Astrocyte (in vitro differentiated cells and primary cell): ENCODE results near the gene KIAA1328. TPM values are rescaled to one million over a fixed set of nuclear protein-coding genes. Genes with fewer than 3 reads are reported as not detected.
"Not testable (repeated sequence)": the region's sequence is repeated elsewhere in the genome, so short reads cannot be mapped to it uniquely, and the experiment has no call there.

ENCODE experiments used
- DNase-seq: peaks from one replicate; pipeline ENCODE4 v3.0.0-alpha.2; 2010; ENCODE audit warnings: low read depth
- FAIRE-seq: peaks from 2 replicates; lab custom pipeline; 2011; peaks lifted over from hg19 to GRCh38; lab: Jason Lieb, UNC
- H2AFZ ChIP-seq: 2 replicates; pipeline ENCODE4 v1.6.0; 2012; ENCODE audit warnings: low read depth, low read length, inconsistent platforms
- H3K27ac ChIP-seq: 2 replicates; pipeline ENCODE4 v1.5.1; 2011; ENCODE audit warnings: low read depth, low read length, inconsistent platforms
- H3K27me3 ChIP-seq: 2 replicates; pipeline ENCODE4 v1.6.0; 2011; ENCODE audit warnings: low read length, inconsistent platforms; ENCODE audit not compliant: insufficient read depth
- H3K36me3 ChIP-seq: 2 replicates; pipeline ENCODE4 v1.5.1; 2011; ENCODE audit warnings: low read length, inconsistent platforms; ENCODE audit not compliant: insufficient read depth
- H3K4me1 ChIP-seq: 2 replicates; pipeline ENCODE4 v1.5.1; 2011; ENCODE audit warnings: low read length, inconsistent platforms; ENCODE audit not compliant: insufficient read depth
- H3K4me2 ChIP-seq: 2 replicates; pipeline ENCODE4 v1.6.0; 2012; ENCODE audit warnings: low read length, inconsistent platforms
- H3K4me3 ChIP-seq: 2 replicates; pipeline ENCODE4 v1.5.1; 2011; ENCODE audit warnings: low read depth, mild to moderate bottlenecking, low read length, inconsistent platforms; ENCODE audit not compliant: insufficient read depth
- H3K79me2 ChIP-seq: 2 replicates; pipeline ENCODE4 v1.6.0; 2012; ENCODE audit warnings: mild to moderate bottlenecking, low read length, inconsistent platforms; ENCODE audit not compliant: insufficient read depth
- H3K9ac ChIP-seq: 2 replicates; pipeline ENCODE4 v1.6.0; 2012; ENCODE audit warnings: mild to moderate bottlenecking, low read length, inconsistent platforms
- H3K9me3 ChIP-seq: 2 replicates; pipeline ENCODE4 v1.5.1; 2012; ENCODE audit warnings: low read depth, mild to moderate bottlenecking, low read length, inconsistent platforms; ENCODE audit not compliant: insufficient read depth
- H4K20me1 ChIP-seq: 2 replicates; pipeline ENCODE4 v1.6.0; 2012; ENCODE audit warnings: low read length, inconsistent platforms; ENCODE audit not compliant: insufficient read depth
- H3K27ac Mint-ChIP-seq: one replicate; pipeline ENCODE4 v1.8.0; 2021; ENCODE audit warnings: mild to moderate bottlenecking, mixed read lengths; ENCODE audit not compliant: unreplicated experiment
- H3K27me3 Mint-ChIP-seq: one replicate; pipeline ENCODE4 v1.8.0; 2021; ENCODE audit warnings: low read depth, mixed read lengths; ENCODE audit not compliant: unreplicated experiment
- H3K36me3 Mint-ChIP-seq: one replicate; pipeline ENCODE4 v1.8.0; 2021; ENCODE audit warnings: low read depth, mixed read lengths; ENCODE audit not compliant: unreplicated experiment
- H3K4me1 Mint-ChIP-seq: one replicate; pipeline ENCODE4 v1.8.0; 2021; ENCODE audit warnings: low read depth, mixed read lengths; ENCODE audit not compliant: unreplicated experiment
- H3K4me3 Mint-ChIP-seq: one replicate; pipeline ENCODE4 v1.8.0; 2021; ENCODE audit warnings: mild to moderate bottlenecking, moderate library complexity, mixed read lengths; ENCODE audit not compliant: unreplicated experiment
- H3K9me3 Mint-ChIP-seq: one replicate; pipeline ENCODE4 v1.8.0; 2021; ENCODE audit warnings: mild to moderate bottlenecking, mixed read lengths; ENCODE audit not compliant: unreplicated experiment
- CTCF ChIP-seq: IDR thresholded peaks from 2 replicates; pipeline ENCODE4 v1.5.1; 2011; ENCODE audit warnings: low read depth, mild to moderate bottlenecking, inconsistent platforms, low read length, moderate library complexity; ENCODE audit not compliant: insufficient read depth
- EZH2 ChIP-seq: IDR thresholded peaks from 2 replicates; pipeline ENCODE4 v1.6.1; 2012; ENCODE audit warnings: mild to moderate bottlenecking, low read length, inconsistent platforms; ENCODE audit not compliant: insufficient read depth
- total RNA-seq: library from RNA; stranded (reverse); gene quantifications from 2 replicates; pipeline ENCODE4 v1.2.1, GENCODE V29; 2021

KIAA1328 gene
- total RNA-seq, 1 donor from 2014 or later: 3.7 TPM

- FAIRE-seq (no peak), DNase-seq (no peak)
- no peak for TF ChIP-seq CTCF
- TF ChIP-seq EZH2: no peak
- Mint-ChIP-seq H3K27ac (no peak overlapping the region), H3K27me3 (no peaks in the 10 kb centered on the region), H3K4me1 (peaks cover 4% of the 10 kb centered on the region), H3K4me3 (no peak overlapping the region), H3K36me3 (no peaks in the 10 kb centered on the region), H3K9me3 (no peaks in the 10 kb centered on the region)
- Histone ChIP-seq H3K9me3 (no peaks in the 10 kb centered on the region), H3K36me3 (no peaks in the 10 kb centered on the region), H3K79me2 (no peaks in the 10 kb centered on the region), H3K4me3 (no peak overlapping the region), H3K4me1 (no peaks in the 10 kb centered on the region), H3K27me3 (no peaks in the 10 kb centered on the region), H2AFZ (no peak overlapping the region), H3K4me2 (no peak overlapping the region), H3K9ac (no peak overlapping the region), H3K27ac (no peak overlapping the region), H4K20me1 (no peaks in the 10 kb centered on the region)
These were observed 334.2 kb downstream of the KIAA1328 start for GRCh38 chr18:37163119-37163518.

- Mint-ChIP-seq H3K4me1 (peaks cover 3% of the 10 kb centered on the region), H3K27ac (no peak overlapping the region), H3K27me3 (no peaks in the 10 kb centered on the region), H3K4me3 (no peak overlapping the region), H3K9me3 (no peaks in the 10 kb centered on the region), H3K36me3 (no peaks in the 10 kb centered on the region)
- Histone ChIP-seq H4K20me1 (no peaks in the 10 kb centered on the region), H3K27ac (no peak overlapping the region), H3K9me3 (no peaks in the 10 kb centered on the region), H3K4me3 (no peak overlapping the region), H3K79me2 (no peaks in the 10 kb centered on the region), H3K4me1 (no peaks in the 10 kb centered on the region), H3K36me3 (no peaks in the 10 kb centered on the region), H3K27me3 (no peaks in the 10 kb centered on the region), H3K9ac (no peak overlapping the region), H2AFZ (no peak overlapping the region), H3K4me2 (no peak overlapping the region)
- no peak for TF ChIP-seq CTCF
- no peak for TF ChIP-seq EZH2
- FAIRE-seq: no peak
- DNase-seq: no peak
These were observed 337.6 kb downstream of the KIAA1328 start for GRCh38 chr18:37166491-37166890.

GRCh38 chr18:37166966-37167365, 338.0 kb downstream of the KIAA1328 start:
- H3K4me3 Mint-ChIP-seq, H3K9me3 ChIP-seq, H3K36me3 ChIP-seq, H3K4me1 ChIP-seq, H3K9me3 Mint-ChIP-seq, DNase-seq, FAIRE-seq, H2AFZ ChIP-seq, H3K36me3 Mint-ChIP-seq, H3K9ac ChIP-seq, H3K27me3 Mint-ChIP-seq, H3K4me3 ChIP-seq, H3K27ac Mint-ChIP-seq, H3K79me2 ChIP-seq, H3K27me3 ChIP-seq, H3K4me1 Mint-ChIP-seq, H3K4me2 ChIP-seq, H3K27ac ChIP-seq, H4K20me1 ChIP-seq: not testable (repeated sequence)
